Cardiac fibroblast (primary cell): ENCODE results near the gene CEACAM19.

Experiments used
- DNase-seq, 2 donors: peaks; one replicate each; pipeline versions ENCODE4 v3.0.0 to v3.0.0-alpha.2; 2010; ENCODE audit warnings: low read depth in 2 of 2
- H3K4me3 ChIP-seq, 2 donors: replicated peaks in 1 of 2; 1 replicate in 1 of 2; 2 replicates in 1 of 2; pipeline ENCODE4 v1.5.1; 2011; ENCODE audit warnings: low read depth in 2 of 2, low read length in 2 of 2, mild to moderate bottlenecking in 2 of 2, moderate library complexity in 1 of 2
- TF ChIP-seq, protein P1 (sequence below): IDR thresholded peaks from one replicate; pipeline ENCODE4 v1.5.1; 2011; ENCODE audit warnings: low read depth, mild to moderate bottlenecking, low read length, inconsistent platforms

Gene CEACAM19

DNA sequence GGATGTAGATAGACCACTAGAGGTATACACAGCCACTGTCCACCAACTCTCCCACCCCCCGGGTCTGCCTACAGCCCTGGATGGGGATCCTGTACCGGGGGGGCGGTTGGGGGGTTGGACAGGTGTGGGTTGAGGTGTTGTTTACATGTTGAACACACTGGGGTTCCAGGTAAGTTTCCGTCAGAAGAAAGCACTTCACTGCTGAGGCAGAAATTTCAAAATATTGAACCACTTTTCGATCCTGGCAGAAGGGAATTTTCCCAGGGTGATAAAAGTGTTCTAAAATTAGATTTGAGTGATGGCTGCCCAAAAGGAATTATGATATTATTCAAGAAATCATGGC is 21.1 kb downstream of the CEACAM19 start:
- H3K4me3 ChIP-seq: no peak overlapping the region
- DNase-seq: no peak
- TF ChIP-seq, protein P1, sequence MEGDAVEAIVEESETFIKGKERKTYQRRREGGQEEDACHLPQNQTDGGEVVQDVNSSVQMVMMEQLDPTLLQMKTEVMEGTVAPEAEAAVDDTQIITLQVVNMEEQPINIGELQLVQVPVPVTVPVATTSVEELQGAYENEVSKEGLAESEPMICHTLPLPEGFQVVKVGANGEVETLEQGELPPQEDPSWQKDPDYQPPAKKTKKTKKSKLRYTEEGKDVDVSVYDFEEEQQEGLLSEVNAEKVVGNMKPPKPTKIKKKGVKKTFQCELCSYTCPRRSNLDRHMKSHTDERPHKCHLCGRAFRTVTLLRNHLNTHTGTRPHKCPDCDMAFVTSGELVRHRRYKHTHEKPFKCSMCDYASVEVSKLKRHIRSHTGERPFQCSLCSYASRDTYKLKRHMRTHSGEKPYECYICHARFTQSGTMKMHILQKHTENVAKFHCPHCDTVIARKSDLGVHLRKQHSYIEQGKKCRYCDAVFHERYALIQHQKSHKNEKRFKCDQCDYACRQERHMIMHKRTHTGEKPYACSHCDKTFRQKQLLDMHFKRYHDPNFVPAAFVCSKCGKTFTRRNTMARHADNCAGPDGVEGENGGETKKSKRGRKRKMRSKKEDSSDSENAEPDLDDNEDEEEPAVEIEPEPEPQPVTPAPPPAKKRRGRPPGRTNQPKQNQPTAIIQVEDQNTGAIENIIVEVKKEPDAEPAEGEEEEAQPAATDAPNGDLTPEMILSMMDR: no peak

DNA sequence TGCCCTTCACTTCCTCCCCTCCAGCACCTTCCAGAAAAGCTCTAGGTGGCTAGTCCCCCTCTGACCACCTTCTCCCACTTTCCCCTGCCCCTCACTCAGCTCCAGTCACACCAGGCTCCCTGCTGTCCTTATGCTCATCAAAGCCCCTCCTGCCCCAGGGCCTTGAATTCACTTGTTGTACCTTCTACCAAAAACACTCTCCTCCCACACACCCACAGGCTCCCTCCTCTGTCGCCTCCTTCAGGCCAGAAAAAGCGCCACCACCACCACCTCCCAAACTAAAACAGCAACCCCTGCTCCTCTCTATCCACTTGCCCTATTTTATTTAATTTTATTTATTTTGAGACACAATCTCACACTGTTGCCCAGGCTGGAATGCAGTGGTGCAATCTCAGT is 22.9 kb downstream of the CEACAM19 start:
- TF ChIP-seq, protein P1: peak; percentile 43
- no peak overlapping the region for H3K4me3 ChIP-seq
- DNase-seq: peak in 1 of 2 donors; percentile 19

DNA sequence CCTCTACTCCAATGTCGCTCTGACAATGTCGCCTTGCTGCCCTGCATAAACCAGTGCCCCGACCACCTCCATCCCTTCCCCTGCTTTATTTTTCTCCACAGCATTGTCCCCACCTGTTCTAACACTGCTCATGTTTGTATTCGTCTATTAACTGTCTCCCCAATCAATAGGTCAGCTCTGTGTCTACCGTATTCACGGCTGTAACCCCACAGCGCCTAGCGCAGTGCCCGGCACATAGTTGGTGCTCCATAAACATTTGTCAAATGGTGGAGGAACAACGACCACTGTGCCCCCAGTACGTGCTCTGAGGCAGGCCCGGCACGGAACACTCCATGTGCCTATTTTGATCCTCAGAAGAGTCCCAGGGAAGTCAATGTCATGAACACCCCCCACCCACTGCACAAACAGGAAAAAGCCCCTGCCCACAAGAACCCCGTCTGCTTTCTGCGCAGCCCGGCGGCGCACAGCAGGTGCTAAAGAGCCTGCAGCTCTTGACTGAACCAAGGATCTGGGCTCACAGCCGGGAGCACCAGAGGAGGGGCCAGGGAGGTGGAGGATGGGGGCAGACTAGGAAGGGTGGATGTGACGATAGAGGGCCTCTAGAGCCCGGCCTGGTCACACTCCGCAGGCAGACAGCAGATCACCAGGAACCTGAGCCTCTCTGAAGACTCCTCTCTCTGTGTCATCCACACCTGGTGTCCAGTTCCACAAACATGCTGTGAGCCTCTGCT is 25.8 kb downstream of the CEACAM19 start:
- TF ChIP-seq, protein P1: no peak
- no peak overlapping the region for H3K4me3 ChIP-seq
- DNase-seq: no peak

DNA sequence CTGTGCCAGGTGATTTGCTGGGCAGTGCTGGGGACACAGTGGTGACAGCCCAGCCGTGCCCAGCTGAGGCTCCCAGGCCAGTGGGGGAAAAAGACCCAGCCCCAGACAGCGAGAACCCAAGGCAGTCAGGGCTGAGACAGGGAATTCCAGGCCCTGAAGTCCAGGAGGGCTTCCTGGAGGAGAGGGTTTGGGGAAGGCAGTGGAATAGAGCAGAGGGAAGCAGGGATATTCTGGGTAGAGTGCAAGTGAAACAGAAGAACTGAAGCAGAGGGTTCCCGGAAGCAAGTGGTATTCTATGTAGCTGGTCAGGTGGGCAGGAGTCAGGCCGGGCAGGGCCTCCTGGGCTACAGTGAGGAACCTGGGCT is 26.4 kb downstream of the CEACAM19 start:
- no peak for DNase-seq
- no peak overlapping the region for H3K4me3 ChIP-seq
- TF ChIP-seq, protein P1: no peak

DNA sequence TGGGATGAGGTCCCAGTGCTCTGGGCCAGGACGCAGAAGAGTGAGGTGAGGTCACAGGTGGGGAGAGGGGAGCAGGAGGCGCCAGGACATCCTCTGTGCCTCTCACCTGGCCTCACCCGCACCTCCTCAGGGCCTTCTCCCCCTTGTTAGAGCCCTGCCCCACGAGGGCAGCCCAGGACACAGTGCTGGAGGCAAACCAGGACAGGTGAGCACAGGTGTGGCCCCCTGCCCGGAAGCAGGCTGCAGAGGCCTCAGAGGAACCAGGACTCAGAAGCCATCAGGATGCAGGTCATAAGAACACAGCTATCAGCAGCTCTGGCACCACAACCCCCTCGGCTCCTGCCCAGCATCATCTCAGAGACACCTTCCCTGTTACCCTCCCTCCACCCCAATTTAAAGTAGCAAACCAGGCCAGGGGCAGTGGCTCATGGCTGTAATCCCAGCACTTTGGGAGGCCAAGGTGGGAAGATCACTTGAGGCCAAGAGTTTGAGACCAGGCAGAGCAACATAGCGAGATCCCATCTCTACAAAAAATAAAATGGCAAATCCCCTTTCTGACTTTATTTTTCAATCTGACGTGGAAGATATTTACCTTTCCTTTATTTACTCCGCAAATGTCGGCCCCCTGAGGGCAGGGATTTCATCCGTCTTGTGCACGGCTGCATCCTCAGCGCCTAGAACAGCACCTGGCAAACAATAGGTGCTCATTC is 27.4 kb downstream of the CEACAM19 start, which contains the start of gene CEACAM16:
TSS of gene CEACAM16 (plus strand) at position 660 of the 710 bp plus-strand sequence. CDS start 2,306 bp downstream, outside the sequence.
- DNase-seq: no peak
- TF ChIP-seq, protein P1: no peak
- no peak within 1 kb of the TSS for H3K4me3 ChIP-seq

DNA sequence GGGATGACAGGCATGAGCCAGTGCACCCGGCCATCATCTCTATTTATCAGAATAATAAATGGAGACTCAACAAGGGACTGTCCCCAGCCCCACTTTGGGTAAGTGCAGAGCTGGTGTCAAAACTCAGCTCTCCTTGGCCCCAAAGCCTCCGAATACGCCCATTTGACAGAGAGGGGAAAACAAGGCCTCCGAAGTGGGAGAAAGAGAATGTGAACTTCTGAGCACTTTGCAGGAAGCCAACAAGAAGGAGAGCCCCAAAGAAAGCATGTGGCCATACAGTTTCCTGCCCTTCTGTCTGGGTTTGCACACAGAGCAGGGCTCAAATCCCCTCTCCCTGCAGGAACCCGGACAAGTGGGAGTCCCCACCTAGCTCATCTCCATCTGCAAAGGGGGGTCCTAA is 29.3 kb downstream of the CEACAM19 start:
- no peak overlapping the region for H3K4me3 ChIP-seq
- DNase-seq: no peak
- TF ChIP-seq, protein P1: no peak
